ENCODE results near the gene PDK3.

Gene PDK3

DNA sequence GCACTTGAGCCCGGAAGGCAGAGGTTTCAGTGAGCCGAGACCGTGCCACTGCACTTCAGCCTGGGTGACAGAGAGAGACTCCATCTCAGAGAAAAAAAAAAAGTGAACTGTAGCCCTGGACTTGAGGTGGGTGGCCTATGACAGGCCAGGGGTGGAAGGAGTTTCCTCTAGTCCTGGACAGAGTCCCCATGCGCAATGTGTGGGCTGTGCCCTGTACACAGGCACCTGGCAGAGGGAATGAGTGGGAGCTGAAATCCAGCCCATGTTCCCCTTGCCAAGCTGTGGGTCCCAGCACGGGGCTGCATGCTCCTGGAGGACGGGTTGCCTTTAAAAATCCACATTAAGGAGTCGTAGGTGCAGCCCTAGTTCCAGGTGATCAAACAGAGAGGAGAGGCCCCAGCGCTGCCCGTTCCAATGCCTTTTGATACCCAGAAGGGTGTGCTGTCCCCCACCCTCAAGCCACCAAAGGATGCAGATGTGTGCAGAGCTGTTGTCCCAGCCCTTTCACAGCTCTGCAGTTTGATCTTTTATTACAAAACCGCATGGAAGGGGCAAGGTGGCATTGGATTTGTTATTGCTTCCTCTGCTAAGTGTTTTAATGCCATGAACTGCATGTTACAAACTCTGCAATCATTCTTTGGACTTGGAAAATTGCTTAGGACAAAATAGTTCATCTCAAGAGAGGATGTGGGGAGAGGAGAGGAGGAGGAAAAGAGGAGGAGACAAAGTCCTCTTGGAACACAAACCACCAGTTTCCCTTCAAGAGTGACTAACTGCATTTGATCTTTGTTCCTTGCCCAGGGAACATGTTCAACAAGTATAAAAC lies 38.0 kb upstream of the PDK3 start:
- in situ Hi-C loops (cut with HindIII; ENCODE audit: low sequenced_read_pairs): no loop called here
- TF ChIP-seq CTCF (IDR thresholded peaks at IDR 0.05; ENCODE audit: low read depth, low read length, missing control alignments): no peak

DNA sequence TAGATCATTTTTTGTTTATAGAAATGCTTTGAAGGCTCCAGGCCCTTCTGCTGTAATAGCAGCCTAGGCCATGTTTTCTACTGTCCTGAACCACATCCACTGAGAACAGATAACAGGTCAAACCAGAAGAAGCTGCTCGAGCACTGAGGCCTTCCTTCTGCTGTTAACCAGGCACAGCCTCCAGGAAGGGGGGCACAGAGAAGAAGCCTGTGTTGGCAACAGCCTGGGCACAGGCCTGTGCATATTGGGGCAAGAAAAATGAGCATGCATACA lies 37.4 kb upstream of the PDK3 start:
- no peak overlapping the region for H3K4me3 ChIP-seq (ENCODE audit: low read depth, low read length)
- in situ Hi-C loops (cut with HindIII; ENCODE audit: low sequenced_read_pairs): no loop called here
- DNase-seq (ENCODE audit: low read depth): no peak
- TF ChIP-seq CTCF (IDR thresholded peaks at IDR 0.05; ENCODE audit: low read depth, low read length, missing control alignments): no peak

More for the DNA sequence above, 38.0 kb upstream of the PDK3 start:
- no peak overlapping the region for H3K4me3 ChIP-seq (ENCODE audit: low read depth, low read length)
- no peak for DNase-seq (ENCODE audit: low read depth)

DNA sequence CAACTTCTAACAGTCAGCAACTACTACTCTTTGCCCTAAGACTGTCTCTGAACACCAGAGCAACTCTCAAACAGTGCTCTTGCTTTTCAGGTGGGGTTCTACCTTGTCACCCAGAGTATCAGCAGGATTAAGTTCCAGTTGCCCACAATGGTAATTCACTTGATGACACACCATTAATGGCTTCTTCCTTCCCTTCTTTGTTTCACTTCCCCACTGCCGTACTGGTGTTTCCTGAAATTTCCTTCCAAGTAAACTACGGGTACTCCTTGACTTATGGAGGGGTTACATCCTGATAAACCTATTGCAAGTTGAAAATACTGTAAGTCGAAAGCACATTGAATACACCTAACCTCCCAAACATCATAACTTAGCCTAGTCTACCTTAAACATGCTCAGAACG lies 36.6 kb upstream of the PDK3 start:
- TF ChIP-seq CTCF (IDR thresholded peaks at IDR 0.05; ENCODE audit: low read depth, low read length, missing control alignments): no peak
- no peak for DNase-seq (ENCODE audit: low read depth)
- H3K4me3 ChIP-seq (ENCODE audit: low read depth, low read length): no peak overlapping the region
- in situ Hi-C loops (cut with HindIII; ENCODE audit: low sequenced_read_pairs): no loop called here

DNA sequence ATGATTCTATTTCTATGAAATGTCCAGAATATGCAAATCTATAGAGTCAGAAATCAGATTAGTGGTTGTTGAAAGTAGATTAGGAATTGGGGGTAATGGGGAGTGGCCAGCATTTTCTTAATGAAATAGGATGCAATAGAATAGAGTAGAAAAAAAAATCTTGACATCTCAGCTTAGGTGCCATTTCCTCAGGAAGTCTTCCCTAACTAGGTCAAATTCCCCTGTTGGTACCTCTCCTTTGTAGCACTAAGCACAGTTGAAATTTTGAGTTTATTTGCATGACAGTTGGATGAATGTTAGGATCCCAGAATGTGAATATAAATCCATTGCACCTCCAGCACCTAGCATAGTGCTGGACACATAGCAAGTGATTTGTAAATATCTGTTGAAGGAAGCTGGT lies 30.0 kb upstream of the PDK3 start:
- in situ Hi-C loops (cut with HindIII; ENCODE audit: low sequenced_read_pairs): no loop called here
- H3K4me3 ChIP-seq (ENCODE audit: low read depth, low read length): no peak overlapping the region
- TF ChIP-seq CTCF (IDR thresholded peaks at IDR 0.05; ENCODE audit: low read depth, low read length, missing control alignments): no peak
- no peak for DNase-seq (ENCODE audit: low read depth)

GRCh38 chrX:24443918-24444317 lies 21.2 kb upstream of the PDK3 start:
- in situ Hi-C loops (cut with HindIII; ENCODE audit: low sequenced_read_pairs): no loop called here
- TF ChIP-seq CTCF (IDR thresholded peaks at IDR 0.05; ENCODE audit: low read depth, low read length, missing control alignments): no peak
- no peak for DNase-seq (ENCODE audit: low read depth)
- H3K4me3 ChIP-seq (ENCODE audit: low read depth, low read length): no peak overlapping the region

DNA sequence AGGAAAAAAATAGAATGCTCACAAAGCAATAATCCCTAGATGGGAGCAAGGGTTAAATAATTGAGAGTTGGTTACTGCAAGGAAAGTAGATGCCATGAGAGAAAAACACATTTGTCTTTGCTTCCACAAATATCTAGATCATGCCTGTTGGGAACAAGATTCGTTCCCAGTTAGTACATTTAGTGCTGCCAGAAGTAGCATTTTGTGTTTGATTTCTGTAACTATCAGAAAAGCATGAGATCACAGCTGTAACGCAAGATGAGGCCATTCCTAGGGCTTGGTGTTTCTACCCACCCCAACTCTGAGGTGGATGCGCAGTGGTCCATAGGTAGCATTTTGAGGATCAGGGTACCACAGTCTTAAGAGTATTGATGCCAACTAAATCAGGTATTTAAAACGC lies 20.4 kb upstream of the PDK3 start:
- in situ Hi-C loops (cut with HindIII; ENCODE audit: low sequenced_read_pairs): no loop called here
- TF ChIP-seq CTCF (IDR thresholded peaks at IDR 0.05; ENCODE audit: low read depth, low read length, missing control alignments): no peak
- H3K4me3 ChIP-seq (ENCODE audit: low read depth, low read length): no peak overlapping the region
- no peak for DNase-seq (ENCODE audit: low read depth)

All from astrocyte of the cerebellum (primary cell).